ENCODE measurements around the gene ITFG2. TPM values are rescaled to one million over a fixed set of nuclear protein-coding genes. Genes with fewer than 3 reads are reported as not detected.

ITFG2 gene
- total and polyA plus RNA-seq, 5 donors from 2014 or later, result 38.8 to 80.0 (median 47.6) TPM

DNA sequence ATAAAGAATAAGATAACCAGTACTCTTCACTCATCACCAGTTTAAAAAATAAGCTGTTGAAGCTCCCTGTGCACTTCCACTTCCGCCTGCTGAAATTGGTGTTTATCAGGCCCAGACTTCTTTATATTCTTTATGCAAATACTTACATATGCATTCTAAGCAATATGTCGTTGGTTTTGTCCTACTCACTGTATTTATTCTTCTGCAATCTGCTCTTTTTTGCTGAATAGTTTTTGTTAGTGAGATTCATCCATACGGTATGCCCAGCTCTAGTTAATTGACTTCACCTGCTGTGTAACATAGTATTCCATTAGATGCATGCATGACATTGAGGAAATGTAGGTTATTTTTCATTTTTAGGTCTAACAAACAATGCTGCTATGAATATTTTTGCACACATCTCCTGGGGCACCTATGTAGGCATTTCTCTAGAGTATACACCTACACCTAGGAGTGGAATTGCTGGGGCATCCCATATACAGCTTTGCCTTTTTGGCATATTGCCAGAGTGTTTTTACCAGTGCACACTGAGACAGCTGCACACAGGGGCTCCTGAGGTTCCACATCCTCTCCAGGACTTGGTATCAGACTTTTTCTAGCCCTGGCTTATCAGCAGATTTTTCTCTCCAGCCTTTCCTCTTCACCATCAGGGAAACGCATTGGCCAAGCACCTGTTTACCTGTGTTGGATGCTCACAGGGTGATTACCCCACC lies 23.4 kb downstream of the ITFG2 start:
- no peaks in the 10 kb centered on the region for H3K9me3 ChIP-seq (ENCODE audit: control insufficient read depth in 2 of 2, low read length in 2 of 2)
- Mint-ChIP-seq H3K27me3 (no peaks in the 10 kb centered on the region), H3K27ac (peak overlapping the region in 1 of 3 donors; percentile 11), H3K4me3 (no peak overlapping the region), H3K4me1 (peaks cover 0 to 12% (median 7%) of the 10 kb centered on the region in 4 donors), H3K9me3 (no peaks in the 10 kb centered on the region), H3K36me3 (peaks cover 21% of the 10 kb centered on the region)
- no peaks in the 10 kb centered on the region for H3K4me1 ChIP-seq (ENCODE audit: control insufficient read depth, insufficient read depth, low read length, poor library complexity, severe bottlenecking)
- H3K27ac ChIP-seq (ENCODE audit: insufficient read depth, low read length, poor library complexity, severe bottlenecking), result no peak overlapping the region
- H3K36me3 ChIP-seq (ENCODE audit: control insufficient read depth, insufficient read depth, low read length), result peaks cover 14% of the 10 kb centered on the region
- H3K27me3 ChIP-seq (ENCODE audit: control insufficient read depth, insufficient read depth, low read length), result no peaks in the 10 kb centered on the region
- DNase-seq, result no peak
- H3K4me3 ChIP-seq (ENCODE audit: low read depth, low read length), result no peak overlapping the region
- no peak for ATAC-seq (ENCODE audit: low read depth in 2 of 2)

DNA sequence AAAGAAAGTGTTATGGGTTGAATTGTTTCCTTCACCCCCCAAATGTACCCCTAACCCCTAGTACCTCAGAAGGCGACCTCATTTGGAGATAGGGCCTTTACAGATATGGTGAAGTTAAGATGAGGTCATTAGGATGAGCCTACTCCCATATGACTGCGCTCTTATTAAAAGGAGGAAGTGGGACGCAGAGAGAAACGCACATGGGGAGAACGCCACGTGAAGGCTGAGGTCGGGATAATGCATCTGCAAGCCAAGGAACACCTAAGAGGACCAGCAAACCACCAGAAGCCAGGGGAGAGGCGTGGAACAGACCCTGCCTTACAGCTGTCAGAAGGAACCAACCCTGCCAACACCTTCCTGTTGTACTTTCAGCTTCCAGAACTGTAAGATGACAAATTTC lies 24.1 kb downstream of the ITFG2 start:
- no peaks in the 10 kb centered on the region for H3K27me3 ChIP-seq (ENCODE audit: control insufficient read depth, insufficient read depth, low read length)
- H3K27ac Mint-ChIP-seq, result no peak overlapping the region
- ATAC-seq (ENCODE audit: low read depth in 2 of 2), result no peak
- H3K4me3 ChIP-seq (ENCODE audit: low read depth, low read length), result no peak overlapping the region
- peaks cover 14% of the 10 kb centered on the region for H3K36me3 ChIP-seq (ENCODE audit: control insufficient read depth, insufficient read depth, low read length)
- H3K9me3 ChIP-seq (ENCODE audit: control insufficient read depth in 2 of 2, low read length in 2 of 2), result no peaks in the 10 kb centered on the region
- no peaks in the 10 kb centered on the region for H3K4me1 ChIP-seq (ENCODE audit: control insufficient read depth, insufficient read depth, low read length, poor library complexity, severe bottlenecking)
- peaks cover 0 to 12% (median 7%) of the 10 kb centered on the region in 4 donors for H3K4me1 Mint-ChIP-seq
- peaks cover 18% of the 10 kb centered on the region for H3K36me3 Mint-ChIP-seq
- no peaks in the 10 kb centered on the region for H3K27me3 Mint-ChIP-seq
- no peak overlapping the region for H3K4me3 Mint-ChIP-seq
- no peak for DNase-seq
- no peak overlapping the region for H3K27ac ChIP-seq (ENCODE audit: insufficient read depth, low read length, poor library complexity, severe bottlenecking)
- no peaks in the 10 kb centered on the region for H3K9me3 Mint-ChIP-seq

DNA sequence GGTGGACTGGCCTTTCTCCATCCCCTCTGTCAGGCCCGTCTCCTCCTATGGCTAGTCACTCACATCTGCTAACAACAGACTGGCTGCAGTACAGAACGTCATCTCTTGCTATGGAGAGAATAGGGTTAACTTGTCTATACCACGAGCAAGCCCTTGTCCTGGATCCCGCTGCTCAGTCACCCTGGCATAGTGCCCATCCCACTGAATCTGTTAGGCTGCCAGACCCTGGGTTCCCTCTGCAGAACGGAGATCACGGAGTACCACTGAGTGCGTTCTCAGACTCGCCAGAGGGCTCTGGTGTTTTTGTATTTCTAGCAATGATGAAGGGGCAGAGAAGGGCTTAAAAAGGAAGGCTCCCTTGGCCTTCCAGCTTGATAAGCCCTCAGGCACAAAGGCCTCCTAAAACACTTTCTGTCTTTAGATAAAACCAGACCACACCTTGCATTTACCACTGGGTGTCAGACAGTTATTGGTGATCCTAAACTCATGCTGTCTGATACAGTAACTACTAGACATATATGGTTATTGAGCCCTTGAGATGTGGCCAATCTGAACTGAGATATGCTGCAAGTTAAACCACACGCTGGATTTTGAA lies 28.7 kb downstream of the ITFG2 start:
- H3K36me3 ChIP-seq (ENCODE audit: control insufficient read depth, insufficient read depth, low read length), result peaks cover 27% of the 10 kb centered on the region

DNA sequence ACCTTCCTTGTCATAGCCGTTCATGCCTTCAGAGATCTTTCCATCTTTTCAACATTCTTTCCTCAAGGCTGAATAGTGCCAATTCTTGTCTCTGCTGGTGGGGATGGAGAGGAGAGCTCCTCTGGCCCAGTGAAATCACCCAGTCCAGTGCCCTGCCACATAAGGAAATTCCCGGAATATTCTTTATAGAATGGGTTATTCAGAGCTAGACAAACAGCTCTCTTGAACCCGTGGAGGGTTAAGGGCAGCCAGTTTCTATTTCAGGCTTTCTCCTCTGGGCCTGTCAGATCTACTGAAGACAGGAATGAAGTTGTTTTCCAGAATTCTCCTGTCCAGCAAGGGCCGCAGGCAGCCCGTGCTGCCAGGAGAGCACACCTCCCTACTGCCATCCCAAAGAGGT lies 30.5 kb downstream of the ITFG2 start:
- H3K9me3 Mint-ChIP-seq, result no peaks in the 10 kb centered on the region
- no peak overlapping the region for H3K4me3 ChIP-seq (ENCODE audit: low read depth, low read length)
- no peaks in the 10 kb centered on the region for H3K4me1 ChIP-seq (ENCODE audit: control insufficient read depth, insufficient read depth, low read length, poor library complexity, severe bottlenecking)
- H3K36me3 ChIP-seq (ENCODE audit: control insufficient read depth, insufficient read depth, low read length), result peaks cover 36% of the 10 kb centered on the region
- no peaks in the 10 kb centered on the region for H3K27me3 Mint-ChIP-seq
- no peak overlapping the region for H3K27ac Mint-ChIP-seq
- ATAC-seq (ENCODE audit: low read depth in 2 of 2) (no peak), DNase-seq (no peak)
- peaks cover 30% of the 10 kb centered on the region for H3K36me3 Mint-ChIP-seq
- no peaks in the 10 kb centered on the region for H3K27me3 ChIP-seq (ENCODE audit: control insufficient read depth, insufficient read depth, low read length)
- peaks cover 0 to 6% (median 2%) of the 10 kb centered on the region in 4 donors for H3K4me1 Mint-ChIP-seq
- H3K4me3 Mint-ChIP-seq, result no peak overlapping the region
- no peak overlapping the region for H3K27ac ChIP-seq (ENCODE audit: insufficient read depth, low read length, poor library complexity, severe bottlenecking)
- H3K9me3 ChIP-seq (ENCODE audit: control insufficient read depth in 2 of 2, low read length in 2 of 2), result no peaks in the 10 kb centered on the region

More for the DNA sequence above, 28.7 kb downstream of the ITFG2 start:
- no peaks in the 10 kb centered on the region for H3K9me3 Mint-ChIP-seq
- DNase-seq, result no peak
- H3K27ac ChIP-seq (ENCODE audit: insufficient read depth, low read length, poor library complexity, severe bottlenecking), result no peak overlapping the region
- no peaks in the 10 kb centered on the region for H3K27me3 Mint-ChIP-seq
- H3K27ac Mint-ChIP-seq, result no peak overlapping the region
- no peak overlapping the region for H3K4me3 Mint-ChIP-seq
- peaks cover 0 to 7% (median 0%) of the 10 kb centered on the region in 4 donors for H3K4me1 Mint-ChIP-seq
- H3K27me3 ChIP-seq (ENCODE audit: control insufficient read depth, insufficient read depth, low read length), result no peaks in the 10 kb centered on the region
- peaks cover 21% of the 10 kb centered on the region for H3K36me3 Mint-ChIP-seq
- H3K4me3 ChIP-seq (ENCODE audit: low read depth, low read length), result no peak overlapping the region
- ATAC-seq (ENCODE audit: low read depth in 2 of 2), result no peak
- H3K4me1 ChIP-seq (ENCODE audit: control insufficient read depth, insufficient read depth, low read length, poor library complexity, severe bottlenecking), result no peaks in the 10 kb centered on the region
- H3K9me3 ChIP-seq (ENCODE audit: control insufficient read depth in 2 of 2, low read length in 2 of 2), result no peaks in the 10 kb centered on the region

DNA sequence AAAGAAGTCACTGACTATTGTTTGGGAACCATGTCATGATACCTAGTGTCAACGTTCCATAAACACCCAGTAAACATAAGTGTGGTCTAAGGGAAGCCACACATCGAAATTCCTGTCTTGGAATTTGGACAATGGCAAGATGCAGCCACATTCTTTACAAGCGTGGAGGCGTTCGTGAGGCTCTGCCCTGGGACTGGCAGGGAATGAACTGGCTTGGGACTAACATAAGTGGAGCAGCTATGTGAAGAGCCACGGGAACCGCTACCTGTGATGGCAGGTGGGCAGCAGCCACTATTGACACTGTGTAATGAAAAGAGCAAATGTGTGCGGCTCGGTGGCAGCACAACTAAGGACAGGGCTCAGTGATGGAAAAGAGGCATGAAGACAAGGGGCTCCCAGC lies 32.3 kb downstream of the ITFG2 start:
- Histone ChIP-seq H3K27me3 (ENCODE audit: control insufficient read depth, insufficient read depth, low read length) (no peaks in the 10 kb centered on the region), H3K4me1 (ENCODE audit: control insufficient read depth, insufficient read depth, low read length, poor library complexity, severe bottlenecking) (no peaks in the 10 kb centered on the region), H3K9me3 (ENCODE audit: control insufficient read depth in 2 of 2, low read length in 2 of 2) (no peaks in the 10 kb centered on the region), H3K27ac (ENCODE audit: insufficient read depth, low read length, poor library complexity, severe bottlenecking) (no peak overlapping the region), H3K4me3 (ENCODE audit: low read depth, low read length) (no peak overlapping the region), H3K36me3 (ENCODE audit: control insufficient read depth, insufficient read depth, low read length) (peaks cover 31% of the 10 kb centered on the region)
- Mint-ChIP-seq H3K27me3 (no peaks in the 10 kb centered on the region), H3K4me1 (peaks cover 0 to 6% (median 2%) of the 10 kb centered on the region in 4 donors), H3K4me3 (peak overlapping the region in 2 of 4 donors; percentile 48 to 64), H3K27ac (no peak overlapping the region), H3K9me3 (no peaks in the 10 kb centered on the region), H3K36me3 (peaks cover 22% of the 10 kb centered on the region)
- ATAC-seq (ENCODE audit: low read depth in 2 of 2) (no peak), DNase-seq (no peak)

DNA sequence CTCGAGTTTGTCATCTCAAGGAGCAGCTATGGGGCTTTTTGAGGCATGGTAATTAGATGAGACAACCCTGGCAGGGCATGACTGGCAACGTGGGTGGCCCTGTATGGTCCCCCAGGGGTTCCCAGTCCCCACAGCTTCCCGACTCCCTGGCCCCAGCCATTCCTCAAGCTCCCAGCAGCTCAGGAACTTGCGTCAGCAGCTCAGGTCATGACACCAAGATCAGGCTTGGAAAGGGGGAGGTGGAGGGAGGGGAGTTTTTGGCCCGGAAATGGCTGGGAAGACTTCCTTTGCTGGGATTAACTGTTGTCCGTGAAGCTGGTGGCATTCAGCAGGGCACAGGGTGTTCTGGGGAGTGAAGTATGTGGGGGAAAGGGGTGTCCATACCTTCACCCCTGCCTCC lies 32.8 kb downstream of the ITFG2 start:
- peaks cover 0 to 6% (median 2%) of the 10 kb centered on the region in 4 donors for H3K4me1 Mint-ChIP-seq

DNA sequence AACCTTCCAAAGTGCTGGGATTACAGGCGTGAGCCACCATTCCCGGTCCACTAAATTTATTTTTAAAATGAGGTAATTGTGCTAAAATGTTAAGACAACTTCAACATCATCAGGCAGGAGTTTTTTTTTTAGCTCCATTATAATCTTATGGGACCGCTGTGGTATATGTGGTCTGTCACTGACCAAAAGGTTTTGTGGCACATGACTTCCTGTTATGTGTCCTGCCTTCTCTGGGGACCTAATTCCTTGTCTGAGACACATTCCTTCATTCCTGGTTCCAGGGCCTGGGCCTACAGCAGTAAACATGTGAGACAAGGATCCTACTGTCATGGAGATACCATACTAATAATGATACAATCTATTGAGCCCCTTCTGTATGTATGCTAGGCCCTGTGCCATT lies 39.5 kb downstream of the ITFG2 start:
- ATAC-seq (ENCODE audit: low read depth in 2 of 2), result no peak
- H3K27ac ChIP-seq (ENCODE audit: insufficient read depth, low read length, poor library complexity, severe bottlenecking), result no peak overlapping the region
- H3K36me3 ChIP-seq (ENCODE audit: control insufficient read depth, insufficient read depth, low read length), result peaks cover 16% of the 10 kb centered on the region
- Mint-ChIP-seq H3K36me3 (peaks cover 17% of the 10 kb centered on the region), H3K27me3 (no peaks in the 10 kb centered on the region), H3K4me1 (peaks cover 0 to 5% (median 2%) of the 10 kb centered on the region in 4 donors), H3K4me3 (no peak overlapping the region), H3K9me3 (no peaks in the 10 kb centered on the region), H3K27ac (peak overlapping the region in 1 of 3 donors; percentile 20)
- no peak overlapping the region for H3K4me3 ChIP-seq (ENCODE audit: low read depth, low read length)
- DNase-seq, result no peak
- no peaks in the 10 kb centered on the region for H3K27me3 ChIP-seq (ENCODE audit: control insufficient read depth, insufficient read depth, low read length)
- H3K4me1 ChIP-seq (ENCODE audit: control insufficient read depth, insufficient read depth, low read length, poor library complexity, severe bottlenecking), result no peaks in the 10 kb centered on the region
- H3K9me3 ChIP-seq (ENCODE audit: control insufficient read depth in 2 of 2, low read length in 2 of 2), result no peaks in the 10 kb centered on the region

More for the DNA sequence above, 32.8 kb downstream of the ITFG2 start:
- Histone ChIP-seq H3K36me3 (ENCODE audit: control insufficient read depth, insufficient read depth, low read length) (peaks cover 30% of the 10 kb centered on the region), H3K4me1 (ENCODE audit: control insufficient read depth, insufficient read depth, low read length, poor library complexity, severe bottlenecking) (no peaks in the 10 kb centered on the region), H3K4me3 (ENCODE audit: low read depth, low read length) (no peak overlapping the region), H3K9me3 (ENCODE audit: control insufficient read depth in 2 of 2, low read length in 2 of 2) (no peaks in the 10 kb centered on the region), H3K27ac (ENCODE audit: insufficient read depth, low read length, poor library complexity, severe bottlenecking) (no peak overlapping the region), H3K27me3 (ENCODE audit: control insufficient read depth, insufficient read depth, low read length) (no peaks in the 10 kb centered on the region)
- peak overlapping the region in 1 of 4 donors; percentile 48 for H3K4me3 Mint-ChIP-seq
- no peak for DNase-seq
- no peaks in the 10 kb centered on the region for H3K27me3 Mint-ChIP-seq
- H3K9me3 Mint-ChIP-seq, result no peaks in the 10 kb centered on the region
- peaks cover 20% of the 10 kb centered on the region for H3K36me3 Mint-ChIP-seq
- no peak overlapping the region for H3K27ac Mint-ChIP-seq
- ATAC-seq (ENCODE audit: low read depth in 2 of 2), result no peak
